HPDE6-E6E7 (cell line): ENCODE results near the gene LMO3.
A peak's percentile ranks its signal among the peaks of the same experiment; 100 is the strongest.

Source experiments
- DNase-seq: peaks from one replicate; pipeline ENCODE4 v3.0.0; 2011; ENCODE audit warnings: missing footprints; ENCODE audit errors: extremely low spot score

LMO3 gene

GRCh38 chr12:16606117-16606200, at the start of gene LMO3:
Gene LMO3, minus strand, starts transcription at chr12:16606162. Its CDS starts 5,302 bp downstream, at chr12:16600860.
- DNase-seq = no peak

DNA sequence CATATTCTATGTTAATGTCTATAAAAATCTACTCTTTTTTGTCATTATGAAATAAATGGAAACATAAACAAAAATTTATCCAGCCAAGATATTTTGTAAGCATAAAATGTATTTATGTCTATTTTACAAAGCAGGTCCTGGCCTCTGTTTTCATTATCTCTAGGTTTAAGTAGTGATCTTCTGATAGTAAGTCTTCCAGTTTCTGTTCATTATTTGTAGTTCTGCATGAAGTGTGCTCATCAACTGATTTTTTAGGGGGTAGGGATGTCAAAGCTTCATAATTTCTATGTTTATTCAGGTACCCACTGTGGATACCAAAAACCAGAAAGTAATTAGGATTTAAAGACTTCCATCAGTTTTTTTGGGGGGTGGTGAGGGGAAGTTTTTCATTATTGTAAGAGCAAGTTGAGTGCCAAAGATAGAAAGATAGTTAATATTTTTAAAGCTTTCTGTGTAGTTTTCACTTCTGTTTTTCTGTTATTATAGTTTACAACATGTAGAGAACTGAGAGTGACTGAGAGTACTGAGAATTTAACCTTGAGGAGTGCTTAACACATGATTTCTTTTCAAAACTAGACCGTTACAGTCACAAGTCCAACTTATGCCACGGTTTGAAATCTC, 30.6 kb upstream of the LMO3 start:
- no peak for DNase-seq

DNA sequence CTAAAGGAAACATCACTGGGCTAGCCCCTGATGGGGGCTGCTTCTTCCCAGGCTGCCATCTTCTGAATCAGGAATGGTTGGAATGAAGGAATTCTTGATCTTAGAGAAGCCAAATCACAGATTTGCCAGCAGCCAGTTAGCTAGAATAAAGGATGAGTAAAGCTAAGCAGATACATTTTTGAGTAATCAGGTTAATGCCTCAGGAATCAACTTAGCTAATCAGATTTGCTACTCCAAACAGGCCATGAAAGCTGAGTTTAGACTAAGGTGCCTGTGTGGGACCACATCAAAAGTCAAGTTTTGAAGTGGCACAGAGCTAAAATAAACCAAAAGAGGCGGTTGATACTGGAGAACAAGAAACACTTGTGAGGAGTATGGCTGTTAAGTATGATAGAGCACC, 28.8 kb upstream of the LMO3 start:
- no peak for DNase-seq

DNA sequence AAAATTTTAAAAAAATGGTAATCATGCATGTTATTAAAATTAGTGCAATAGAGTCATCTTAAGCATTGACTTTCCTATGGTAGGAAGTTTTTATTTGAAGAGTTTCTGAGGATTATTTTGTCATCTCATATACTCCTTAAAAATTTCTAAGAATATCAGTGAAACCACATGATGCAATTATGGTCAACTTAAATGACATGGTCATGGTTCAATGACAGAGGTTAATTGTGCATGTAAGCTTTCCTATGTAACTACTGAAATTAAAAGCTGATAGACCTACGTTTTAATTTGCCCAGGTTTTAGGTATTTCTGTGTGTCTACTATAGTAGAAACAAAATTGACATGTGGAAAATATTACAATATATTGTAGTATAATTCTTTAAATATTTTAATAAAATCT, 21.0 kb upstream of the LMO3 start:
- no peak for DNase-seq

GRCh38 chr12:16622338-16622737, 16.4 kb upstream of the LMO3 start:
- no peak for DNase-seq

DNA sequence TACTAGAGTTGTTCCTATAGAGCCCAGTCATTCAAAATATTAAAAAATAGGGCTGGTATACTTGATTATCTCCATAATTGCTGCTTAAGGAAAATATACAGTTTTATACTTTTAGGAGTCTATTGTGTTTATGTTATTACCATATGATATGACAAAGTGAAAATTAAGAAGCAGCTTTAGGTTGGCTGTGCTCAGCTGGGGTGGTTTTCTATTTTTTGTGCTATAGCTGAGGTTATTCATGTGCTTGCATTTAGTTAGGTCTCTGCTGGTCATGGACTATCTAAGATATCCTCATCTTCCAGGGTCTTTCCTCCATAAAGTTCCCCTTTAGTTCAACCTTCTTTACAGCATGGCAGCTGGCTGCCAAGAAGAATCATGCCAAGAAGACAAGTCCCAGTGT, 13.6 kb upstream of the LMO3 start:
- DNase-seq = no peak

GRCh38 chr12:16618256-16618655, 12.3 kb upstream of the LMO3 start:
- no peak for DNase-seq

- no peak for DNase-seq
Measured at GRCh38 chr12:16613199-16613598, 7.2 kb upstream of the LMO3 start.

GRCh38 chr12:16612647-16613046, 6.7 kb upstream of the LMO3 start:
- DNase-seq = no peak

DNA sequence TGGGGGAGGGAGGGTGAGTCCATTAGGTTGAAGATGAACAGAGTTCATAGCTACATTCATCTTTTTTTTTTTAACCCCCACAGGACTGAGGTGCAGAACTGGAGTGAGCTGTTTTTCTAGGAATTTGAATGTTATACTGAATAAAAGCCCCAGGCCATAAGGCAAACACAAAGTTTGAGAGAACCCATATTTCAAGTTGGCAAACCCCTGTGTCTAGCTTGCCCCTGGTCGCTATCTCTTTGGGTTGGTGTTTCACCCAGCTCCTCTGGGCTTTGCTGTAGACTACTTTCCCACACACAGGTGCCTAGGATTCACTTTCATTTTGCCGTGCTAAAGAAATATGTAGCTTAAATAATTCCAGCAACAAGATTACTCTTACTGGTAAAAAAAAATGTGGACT, 5.2 kb upstream of the LMO3 start:
- DNase-seq = no peak

- DNase-seq = no peak
Measured at GRCh38 chr12:16610743-16611142, 4.8 kb upstream of the LMO3 start.

GRCh38 chr12:16610001-16610585, 4.1 kb upstream of the LMO3 start:
- no peak for DNase-seq

DNA sequence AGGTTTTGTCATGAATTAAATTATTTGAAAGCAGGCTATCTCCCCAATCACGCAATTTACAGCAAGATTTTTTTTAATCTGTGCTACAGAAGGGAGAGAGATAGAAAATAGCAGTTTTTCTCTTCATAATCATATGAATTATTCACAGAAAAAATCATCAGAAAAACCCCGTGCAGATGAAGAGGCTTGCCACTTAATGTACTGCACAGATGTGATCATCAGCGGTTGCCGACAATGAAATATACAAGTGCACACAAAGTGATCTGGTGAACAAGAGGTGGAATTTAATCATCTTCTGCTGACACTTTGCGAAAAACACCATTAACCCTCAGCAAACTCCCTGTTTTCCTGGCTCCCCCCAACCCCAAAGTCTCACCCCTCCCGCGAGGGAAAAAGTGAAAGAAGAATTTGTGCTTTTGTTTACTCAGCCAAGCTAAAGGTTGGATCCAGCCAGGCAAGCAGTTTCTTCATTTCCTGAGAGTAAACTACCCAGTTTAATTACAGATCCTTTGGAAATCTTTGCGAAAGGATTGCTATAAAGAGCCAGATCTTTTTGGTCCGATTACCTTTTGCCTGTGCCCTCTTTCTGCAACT, 3.1 kb upstream of the LMO3 start:
- no peak for DNase-seq

DNA sequence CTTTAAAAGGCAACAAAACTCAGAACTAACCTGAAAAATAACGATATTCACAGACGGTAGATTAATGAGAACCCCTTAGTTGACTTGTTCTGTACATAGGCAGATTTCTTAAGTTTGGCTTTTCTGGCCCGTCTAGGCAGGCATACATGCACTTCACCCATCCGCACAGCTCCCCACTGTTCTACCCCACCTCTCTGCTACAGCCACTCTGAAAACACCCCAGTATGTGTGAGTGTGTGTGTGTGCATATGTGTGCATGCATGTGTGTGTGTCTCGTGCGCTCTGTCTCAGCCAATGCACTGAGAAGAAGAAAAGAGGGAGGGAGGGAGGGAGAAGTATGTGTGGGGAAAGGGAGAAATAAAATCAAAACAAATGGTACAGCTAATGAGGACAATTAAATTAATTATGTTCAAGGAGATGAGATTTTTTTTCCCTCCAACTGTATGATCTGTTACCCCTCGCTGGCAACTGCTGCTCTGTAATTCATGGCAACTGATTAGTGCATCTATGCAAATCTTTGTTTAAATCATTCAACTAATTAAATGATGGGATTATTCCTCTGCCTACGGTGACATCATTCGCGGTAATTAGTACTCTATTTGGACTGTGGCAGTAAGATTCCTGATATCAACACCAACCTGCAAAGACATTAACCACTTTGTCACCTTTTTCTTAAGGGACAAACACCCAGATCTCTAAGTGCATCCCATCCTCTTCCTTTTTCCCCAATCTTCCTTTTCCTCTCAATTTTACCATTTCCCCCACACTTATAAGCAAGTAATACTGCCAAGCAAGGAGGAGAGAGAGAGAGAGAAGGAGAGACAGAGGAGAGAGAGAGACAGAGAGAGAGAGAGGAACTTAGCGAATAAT, 2.2 kb upstream of the LMO3 start:
- DNase-seq = no peak

DNA sequence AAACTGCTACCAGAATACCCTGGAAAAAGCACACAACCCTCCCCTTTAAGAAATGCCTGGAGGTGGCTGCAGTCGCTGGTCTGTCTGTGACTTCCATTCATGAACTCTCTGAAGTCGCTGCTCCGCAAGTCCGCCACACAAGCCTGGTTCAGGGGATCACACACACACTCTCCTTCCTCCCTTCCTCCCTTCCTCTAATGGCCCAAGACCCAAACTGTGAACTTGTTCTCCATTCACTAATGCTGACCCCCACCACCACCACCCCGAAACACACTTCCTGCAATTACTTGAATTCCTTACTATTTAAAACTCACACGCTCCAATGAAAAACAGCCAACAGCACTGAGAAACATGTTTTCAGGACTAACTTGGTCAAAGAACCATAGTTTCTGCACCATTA, 1.0 kb upstream of the LMO3 start:
- DNase-seq = no peak

GRCh38 chr12:16606201-16606849, 363 bp upstream of the LMO3 start:
- peak; percentile 12 for DNase-seq

GRCh38 chr12:16605642-16606116, 283 bp downstream of the LMO3 start:
- no peak for DNase-seq

DNA sequence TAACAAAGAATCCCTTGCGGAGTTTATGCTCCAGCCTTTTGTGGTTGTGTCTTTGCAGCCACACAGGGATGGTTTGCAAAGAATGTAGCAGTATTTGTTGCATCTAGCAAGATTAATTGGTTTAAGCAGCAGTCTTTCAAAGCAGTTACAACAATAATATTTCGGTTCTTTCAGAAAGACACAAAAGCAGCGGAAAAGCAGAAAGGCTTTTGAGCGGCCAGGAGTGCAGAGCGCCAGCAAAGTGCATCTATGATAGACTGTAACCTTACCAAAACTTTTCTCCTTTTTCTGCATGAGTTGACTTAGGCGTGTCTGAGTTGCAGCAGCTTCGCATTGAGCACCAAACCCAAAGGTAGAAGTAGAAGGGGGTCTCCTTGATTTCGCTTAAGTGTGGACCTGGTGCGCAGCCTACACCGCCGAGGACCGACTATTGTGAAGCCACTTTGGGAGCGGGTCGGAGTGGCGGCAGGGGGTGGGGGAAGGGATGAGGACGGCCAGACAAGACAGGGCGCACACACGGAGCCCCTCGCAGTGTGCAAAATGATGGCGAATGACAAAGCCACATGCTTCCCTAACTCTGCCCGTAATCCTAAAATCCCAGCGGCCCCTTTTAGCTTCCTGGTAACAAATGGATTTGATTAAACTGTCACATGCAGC, 1.2 kb downstream of the LMO3 start:
- no peak for DNase-seq

GRCh38 chr12:16603916-16604575, 1.9 kb downstream of the LMO3 start:
- no peak for DNase-seq

GRCh38 chr12:16603260-16603915, 2.6 kb downstream of the LMO3 start:
- DNase-seq = no peak

GRCh38 chr12:16602412-16602811, 3.5 kb downstream of the LMO3 start:
- no peak for DNase-seq
